HG02759 (cell line): ENCODE results near the gene LACTB.
A peak's percentile ranks its signal among the peaks of the same experiment; 100 is the strongest.

Experiments
- ATAC-seq: cut with Tn5 transposase; IDR thresholded peaks from one replicate; pipeline ENCODE4 v1.9.1; 2021; ENCODE audit warnings: mild to moderate bottlenecking, moderate library complexity; ENCODE audit not compliant: unreplicated experiment

LACTB gene

GRCh38 chr15:63122002-63122875 is 578 bp downstream of the LACTB start:
- peak; percentile 86 for ATAC-seq

GRCh38 chr15:63124506-63124905 is 2.8 kb downstream of the LACTB start:
- no peak for ATAC-seq

- ATAC-seq: no peak
Measured at GRCh38 chr15:63126726-63127125, 5.1 kb downstream of the LACTB start.

- no peak for ATAC-seq
Measured at GRCh38 chr15:63133786-63134185, 12.1 kb downstream of the LACTB start.

- no peak for ATAC-seq
Measured at GRCh38 chr15:63134245-63134985, 12.8 kb downstream of the LACTB start.

GRCh38 chr15:63135281-63135680 is 13.6 kb downstream of the LACTB start:
- ATAC-seq: no peak

- ATAC-seq: no peak
Measured at GRCh38 chr15:63135804-63136203, 14.1 kb downstream of the LACTB start.

- ATAC-seq: no peak
Measured at GRCh38 chr15:63136742-63137141, 15.1 kb downstream of the LACTB start.

- no peak for ATAC-seq
Measured at GRCh38 chr15:63140936-63141335, 19.3 kb downstream of the LACTB start.

GRCh38 chr15:63145426-63145825 is 23.8 kb downstream of the LACTB start:
- ATAC-seq: no peak

- ATAC-seq: no peak
Measured at GRCh38 chr15:63146684-63147083, 25.0 kb downstream of the LACTB start.

GRCh38 chr15:63151665-63152064 is 30.0 kb downstream of the LACTB start:
- no peak for ATAC-seq

- ATAC-seq: no peak
Measured at GRCh38 chr15:63155486-63155885, 33.8 kb downstream of the LACTB start.

- no peak for ATAC-seq
Measured at GRCh38 chr15:63156086-63156710, 34.5 kb downstream of the LACTB start.

GRCh38 chr15:63156755-63157117 is 35.1 kb downstream of the LACTB start:
- no peak for ATAC-seq

- ATAC-seq: peak; percentile 93
Measured at GRCh38 chr15:63157118-63157843, 35.6 kb downstream of the LACTB start, which contains the start of gene RPS27L. TSS of gene RPS27L (minus strand) at chr15:63157477. CDS start at chr15:63157405, 72 bp downstream.

GRCh38 chr15:63157891-63158431 is 36.3 kb downstream of the LACTB start:
- peak; percentile 20 for ATAC-seq

GRCh38 chr15:63160638-63161037 is 39.0 kb downstream of the LACTB start:
- ATAC-seq: no peak

- no peak for ATAC-seq
Measured at GRCh38 chr15:63163217-63163616, 41.6 kb downstream of the LACTB start.

- ATAC-seq: no peak
Measured at GRCh38 chr15:63165166-63165859, 43.7 kb downstream of the LACTB start.
